IPS-20b (cell line): ENCODE data around the gene COL4A1.

ENCODE experiments used
- H3K27ac ChIP-seq: one replicate; pipeline ENCODE4 v1.5.1; 2013; ENCODE audit warnings: low read length
- H3K27me3 ChIP-seq: 2 replicates; pipeline ENCODE4 v1.6.1; 2013; ENCODE audit warnings: mild to moderate bottlenecking, low read length, inconsistent platforms; ENCODE audit not compliant: insufficient read depth
- H3K36me3 ChIP-seq: 2 replicates; pipeline ENCODE4 v1.6.1; 2013; ENCODE audit warnings: low read depth, mild to moderate bottlenecking, inconsistent platforms, low read length, moderate library complexity; ENCODE audit not compliant: insufficient read depth
- H3K4me1 ChIP-seq: 2 replicates; pipeline ENCODE4 v1.6.1; 2013; ENCODE audit warnings: mild to moderate bottlenecking, control low read depth, inconsistent platforms, low read length, moderate library complexity; ENCODE audit not compliant: insufficient read depth
- H3K4me3 ChIP-seq: 2 replicates; pipeline ENCODE4 v1.5.1; 2013; ENCODE audit warnings: mild to moderate bottlenecking, low read length, inconsistent platforms
- H3K9ac ChIP-seq: 2 replicates; pipeline ENCODE4 v1.6.1; 2013; ENCODE audit warnings: low read depth, mild to moderate bottlenecking, inconsistent platforms, low read length, moderate library complexity
- H3K9me3 ChIP-seq: 2 replicates; pipeline ENCODE4 v1.6.1; 2013; ENCODE audit warnings: mild to moderate bottlenecking, low read depth, low read length, inconsistent platforms; ENCODE audit not compliant: insufficient read depth

Gene COL4A1

GRCh38 chr13:110348309-110349105 is 41.5 kb upstream of the COL4A1 start:
- Histone ChIP-seq H3K9ac (no peak overlapping the region), H3K27me3 (no peaks in the 10 kb centered on the region), H3K4me1 (no peaks in the 10 kb centered on the region), H3K9me3 (no peaks in the 10 kb centered on the region), H3K4me3 (no peak overlapping the region), H3K27ac (no peak overlapping the region), H3K36me3 (no peaks in the 10 kb centered on the region)

- Histone ChIP-seq H3K4me1 (peaks cover 4% of the 10 kb centered on the region; the same call in 1 of the 2 replicates), H3K9me3 (no peaks in the 10 kb centered on the region), H3K4me3 (no peak overlapping the region), H3K27ac (no peak overlapping the region), H3K27me3 (no peaks in the 10 kb centered on the region), H3K9ac (no peak overlapping the region), H3K36me3 (no peaks in the 10 kb centered on the region)
Measured at GRCh38 chr13:110347535-110348308, 40.8 kb upstream of the COL4A1 start.

GRCh38 chr13:110347088-110347487 is 40.1 kb upstream of the COL4A1 start:
- Histone ChIP-seq H3K9me3 (no peaks in the 10 kb centered on the region), H3K27ac (no peak overlapping the region), H3K4me3 (no peak overlapping the region), H3K4me1 (peaks cover 10% of the 10 kb centered on the region; the same call in 1 of the 2 replicates), H3K36me3 (no peaks in the 10 kb centered on the region), H3K9ac (no peak overlapping the region), H3K27me3 (no peaks in the 10 kb centered on the region)

GRCh38 chr13:110346661-110347067 is 39.7 kb upstream of the COL4A1 start:
- Histone ChIP-seq H3K27ac (no peak overlapping the region), H3K4me1 (peaks cover 14% of the 10 kb centered on the region), H3K9ac (no peak overlapping the region), H3K36me3 (no peaks in the 10 kb centered on the region), H3K9me3 (no peaks in the 10 kb centered on the region), H3K4me3 (no peak overlapping the region), H3K27me3 (no peaks in the 10 kb centered on the region)

GRCh38 chr13:110345701-110346100 is 38.7 kb upstream of the COL4A1 start:
- Histone ChIP-seq H3K36me3 (no peaks in the 10 kb centered on the region), H3K4me3 (no peak overlapping the region), H3K27ac (no peak overlapping the region), H3K9me3 (no peaks in the 10 kb centered on the region), H3K9ac (no peak overlapping the region), H3K4me1 (peaks cover 21% of the 10 kb centered on the region), H3K27me3 (no peaks in the 10 kb centered on the region)

- no peak overlapping the region for H3K4me3 ChIP-seq
- no peaks in the 10 kb centered on the region for H3K36me3 ChIP-seq
- H3K9ac ChIP-seq, result no peak overlapping the region
Measured at GRCh38 chr13:110345266-110345665, 38.3 kb upstream of the COL4A1 start.

GRCh38 chr13:110344320-110344719 is 37.4 kb upstream of the COL4A1 start:
- H3K36me3 ChIP-seq, result no peaks in the 10 kb centered on the region
- H3K9me3 ChIP-seq, result no peaks in the 10 kb centered on the region
- no peak overlapping the region for H3K4me3 ChIP-seq
- H3K9ac ChIP-seq, result no peak overlapping the region
- no peaks in the 10 kb centered on the region for H3K27me3 ChIP-seq
- H3K4me1 ChIP-seq, result peaks cover 27% of the 10 kb centered on the region
- H3K27ac ChIP-seq, result no peak overlapping the region

More at GRCh38 chr13:110345266-110345665, 38.3 kb upstream of the COL4A1 start:
- Histone ChIP-seq H3K4me1 (peaks cover 26% of the 10 kb centered on the region), H3K27ac (no peak overlapping the region), H3K9me3 (no peaks in the 10 kb centered on the region), H3K27me3 (no peaks in the 10 kb centered on the region)

GRCh38 chr13:110343241-110343865 is 36.4 kb upstream of the COL4A1 start:
- Histone ChIP-seq H3K4me3 (no peak overlapping the region), H3K36me3 (no peaks in the 10 kb centered on the region), H3K9me3 (no peaks in the 10 kb centered on the region), H3K9ac (no peak overlapping the region), H3K4me1 (peaks cover 30% of the 10 kb centered on the region), H3K27ac (no peak overlapping the region), H3K27me3 (no peaks in the 10 kb centered on the region)

- Histone ChIP-seq H3K27ac (no peak overlapping the region), H3K9me3 (no peaks in the 10 kb centered on the region), H3K4me1 (peaks cover 37% of the 10 kb centered on the region), H3K27me3 (no peaks in the 10 kb centered on the region), H3K4me3 (no peak overlapping the region), H3K36me3 (no peaks in the 10 kb centered on the region), H3K9ac (no peak overlapping the region)
Measured at GRCh38 chr13:110342474-110342873, 35.5 kb upstream of the COL4A1 start.

- H3K4me1 ChIP-seq, result peaks cover 37% of the 10 kb centered on the region
- no peak overlapping the region for H3K4me3 ChIP-seq
- no peaks in the 10 kb centered on the region for H3K36me3 ChIP-seq
- H3K9ac ChIP-seq, result no peak overlapping the region
- no peaks in the 10 kb centered on the region for H3K9me3 ChIP-seq
- H3K27me3 ChIP-seq, result no peaks in the 10 kb centered on the region
- no peak overlapping the region for H3K27ac ChIP-seq
Measured at GRCh38 chr13:110341445-110342244, 34.7 kb upstream of the COL4A1 start.

- Histone ChIP-seq H3K27me3 (no peaks in the 10 kb centered on the region), H3K27ac (no peak overlapping the region), H3K36me3 (no peaks in the 10 kb centered on the region), H3K9me3 (no peaks in the 10 kb centered on the region), H3K9ac (no peak overlapping the region), H3K4me1 (peaks cover 37% of the 10 kb centered on the region), H3K4me3 (no peak overlapping the region)
Measured at GRCh38 chr13:110340812-110341444, 34.0 kb upstream of the COL4A1 start.
